AG04449 (cell line): ENCODE results near the gene NRIP1.

Source experiments
- CTCF ChIA-PET: fragments of 350-600 bp; formaldehyde crosslinking; extraction: SDS; loops from one replicate; lab custom pipeline; 2021; ENCODE audit warnings: antibody characterized with exemption; lab: Yijun Ruan, JAX
- POLR2A ChIA-PET: fragments of 400-600, 350-600 bp; formaldehyde crosslinking; extraction: SDS; loops from one replicate; lab custom pipeline; 2020; ENCODE audit warnings: antibody characterized with exemption, inconsistent platforms; lab: Yijun Ruan, JAX
- DNase-seq: peaks from one replicate; pipeline ENCODE4 v3.0.0-alpha.2; 2010; ENCODE audit warnings: low read depth, low spot score
- H3K4me3 ChIP-seq: 2 replicates; pipeline ENCODE4 v1.5.1; 2011; ENCODE audit warnings: low read depth, mild to moderate bottlenecking, control low read depth, low read length
- CTCF ChIP-seq: IDR thresholded peaks from one replicate; pipeline ENCODE4 v1.5.1; 2011; ENCODE audit warnings: mild to moderate bottlenecking, moderate library complexity, low read length, control low read depth, inconsistent platforms; ENCODE audit not compliant: insufficient read depth; ENCODE audit errors: missing control alignments

Gene NRIP1

GRCh38 chr21:15060543-15061175, 4.1 kb downstream of the NRIP1 start:
- TF ChIP-seq CTCF, result no peak
- DNase-seq, result no peak
- CTCF ChIA-PET, result no interaction called here
- POLR2A ChIA-PET, result no interaction called here
- peak overlapping the region; percentile 18 for H3K4me3 ChIP-seq

- POLR2A ChIA-PET, result no interaction called here
- no peak overlapping the region for H3K4me3 ChIP-seq
- CTCF ChIA-PET, result interaction anchor here (1.3 kb wide), 1 partner anchor 195 kb away, joined by 7 read pairs; no protein-coding TSS in a partner anchor
- no peak for TF ChIP-seq CTCF
- DNase-seq, result no peak
These were observed 5.4 kb downstream of the NRIP1 start for GRCh38 chr21:15059397-15059796.

- ChIA-PET CTCF (interaction anchor here (1.3 kb wide), 1 partner anchor 194 kb away, joined by 7 read pairs; no protein-coding TSS in a partner anchor), POLR2A (interaction anchor here (0.6 kb wide), 1 partner anchor 76 kb away, joined by 3 read pairs; no protein-coding TSS in a partner anchor)
- no peak for DNase-seq
- no peak for TF ChIP-seq CTCF
- peak overlapping the region; percentile 33 for H3K4me3 ChIP-seq
These were observed 5.9 kb downstream of the NRIP1 start for GRCh38 chr21:15058854-15059263.

GRCh38 chr21:15057285-15057684, 7.5 kb downstream of the NRIP1 start:
- TF ChIP-seq CTCF, result no peak
- H3K4me3 ChIP-seq, result no peak overlapping the region
- CTCF ChIA-PET, result interaction anchor here (1.8 kb wide), 1 partner anchor 193 kb away, joined by 4 read pairs; no protein-coding TSS in a partner anchor
- POLR2A ChIA-PET, result no interaction called here
- no peak for DNase-seq

- H3K4me3 ChIP-seq, result no peak overlapping the region
- DNase-seq, result no peak
- POLR2A ChIA-PET, result no interaction called here
- no peak for TF ChIP-seq CTCF
- CTCF ChIA-PET, result interaction anchor here (0.9 to 1.8 kb wide), 3 partner anchors 10 to 190 kb away, joined by 3 to 4 read pairs (median 3); partner anchors contain the start of gene NRIP1
These were observed 10.1 kb downstream of the NRIP1 start for GRCh38 chr21:15054606-15055239.

GRCh38 chr21:15054089-15054488, 10.7 kb downstream of the NRIP1 start:
- ChIA-PET POLR2A (no interaction called here), CTCF (interaction anchor here (1.2 to 1.8 kb wide), 2 partner anchors 19 to 190 kb away, joined by 3 read pairs; no protein-coding TSS in a partner anchor)
- no peak for DNase-seq
- TF ChIP-seq CTCF, result no peak
- H3K4me3 ChIP-seq, result no peak overlapping the region
